ES-I3 (cell line): ENCODE results near the gene DYNC1LI1.

Experiments
- H3K36me3 ChIP-seq: 2 replicates; pipeline ENCODE4 v1.6.1; 2013; ENCODE audit warnings: mild to moderate bottlenecking, low read length, control low read depth, moderate library complexity; ENCODE audit not compliant: insufficient read depth
- H3K4me1 ChIP-seq: 2 replicates; pipeline ENCODE4 v1.6.1; 2013; ENCODE audit warnings: mild to moderate bottlenecking, control low read depth, low read length; ENCODE audit not compliant: insufficient read depth
- H3K9ac ChIP-seq: 2 replicates; pipeline ENCODE4 v1.6.1; 2013; ENCODE audit warnings: low read depth, mild to moderate bottlenecking, low read length, moderate library complexity
- H3K9me3 ChIP-seq: 2 replicates; pipeline ENCODE4 v1.6.1; 2013; ENCODE audit warnings: mild to moderate bottlenecking, low read length, moderate library complexity; ENCODE audit not compliant: control insufficient read depth, insufficient read depth

Gene DYNC1LI1

DNA sequence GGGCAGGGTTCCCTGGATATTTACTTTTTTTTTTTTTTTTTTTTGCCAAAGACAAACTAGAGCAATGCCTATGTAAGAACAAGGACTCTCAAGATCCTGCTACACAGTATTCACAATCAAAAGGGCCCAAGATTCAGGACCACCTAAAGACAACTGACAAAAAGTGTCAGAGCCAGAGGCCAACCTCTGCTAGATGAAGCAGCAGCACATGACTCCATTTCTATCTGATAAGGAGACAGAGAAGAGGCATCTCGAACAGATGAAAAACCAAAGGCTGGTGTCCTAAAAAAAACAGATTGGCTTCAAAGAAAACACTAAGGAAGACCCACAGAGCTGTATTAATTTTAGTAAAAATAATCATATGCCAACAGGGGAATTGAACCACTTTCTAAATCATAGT, 88.0 kb downstream of the DYNC1LI1 start:
- H3K9ac ChIP-seq: no peak overlapping the region

DNA sequence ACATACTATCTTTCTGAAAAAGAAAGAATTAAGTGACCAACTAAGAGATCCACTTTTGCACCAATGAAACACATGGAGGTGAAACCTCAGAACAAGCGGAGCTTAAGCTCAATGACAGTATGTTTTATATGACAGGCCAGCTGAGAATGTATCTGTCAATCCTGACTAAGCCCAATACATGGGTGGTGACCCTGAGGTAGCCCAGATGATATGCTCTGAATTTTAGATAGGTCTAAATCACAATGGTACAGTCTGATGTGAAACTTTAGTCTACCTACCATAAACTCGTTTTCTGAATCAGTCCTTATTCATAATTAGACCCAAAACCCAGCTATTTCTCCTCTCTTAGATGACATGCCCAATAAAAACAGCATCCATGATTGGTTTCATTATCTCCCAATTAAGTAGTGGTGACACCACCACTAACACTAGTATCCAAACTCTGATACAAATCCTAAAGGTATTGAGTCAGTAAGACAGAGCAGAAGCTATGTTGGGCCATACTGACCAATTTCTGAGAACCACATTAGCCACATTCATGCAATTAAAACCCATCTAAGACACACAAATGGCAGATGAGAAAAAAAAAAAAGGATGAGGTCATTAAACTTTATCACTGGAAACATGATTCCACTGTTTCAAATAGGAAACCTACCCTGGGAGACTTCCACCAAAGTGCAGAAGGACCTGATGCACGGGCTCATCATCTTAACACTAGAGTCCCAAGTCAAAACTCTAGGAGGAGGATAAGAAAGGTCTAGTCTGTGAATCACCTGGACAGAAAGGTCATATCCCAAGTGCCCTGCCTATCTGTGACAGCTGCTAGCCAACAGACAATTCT, 88.6 kb downstream of the DYNC1LI1 start:
- Histone ChIP-seq H3K9me3 (no peaks in the 10 kb centered on the region), H3K36me3 (peaks cover 2% of the 10 kb centered on the region; the same call in 1 of the 2 replicates), H3K4me1 (no peaks in the 10 kb centered on the region), H3K9ac (no peak overlapping the region)

More for the DNA sequence above, 88.0 kb downstream of the DYNC1LI1 start:
- no peaks in the 10 kb centered on the region for H3K9me3 ChIP-seq
- H3K4me1 ChIP-seq: no peaks in the 10 kb centered on the region
- H3K36me3 ChIP-seq: peaks cover 2% of the 10 kb centered on the region; the same call in 1 of the 2 replicates

DNA sequence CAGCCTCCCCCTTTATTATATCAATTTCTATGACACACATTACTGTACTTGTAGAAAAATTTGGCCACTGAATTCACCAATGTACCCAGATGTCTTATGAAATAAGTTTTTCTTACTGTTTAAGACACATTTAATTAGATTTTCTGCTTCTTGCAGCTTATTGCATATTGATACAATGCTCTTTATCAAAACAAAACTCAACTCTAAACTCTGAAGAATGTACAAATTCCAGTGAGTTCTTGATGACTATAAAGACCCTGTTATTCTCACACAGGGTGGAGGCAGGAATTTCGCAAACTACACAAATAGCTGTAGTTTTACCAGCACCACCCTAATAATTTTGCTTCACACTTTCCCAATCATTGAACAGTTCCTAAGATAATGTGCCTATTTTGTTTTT, 90.1 kb downstream of the DYNC1LI1 start:
- Histone ChIP-seq H3K9me3 (no peaks in the 10 kb centered on the region), H3K36me3 (no peaks in the 10 kb centered on the region), H3K4me1 (no peaks in the 10 kb centered on the region), H3K9ac (no peak overlapping the region)
